ENCODE measurements around the gene ZNF516. TPM values are rescaled to one million over a fixed set of nuclear protein-coding genes. Genes with fewer than 3 reads are reported as not detected.
A peak's percentile ranks its signal among the peaks of the same experiment; 100 is the strongest.

The ZNF516 gene
- total and polyA plus RNA-seq, 2 of the 13 experiments (the other 11 are each of a cell fraction or from before 2014, with no cell fraction given): 16.6 to 18.7 TPM

- no peak for TF ChIP-seq GATA4 (IDR thresholded peaks at IDR 0.05; ENCODE audit: borderline replicate concordance, low read depth)
- no peak for TF ChIP-seq ZMYM4 (CRISPR knock-in tag; IDR thresholded peaks at IDR 0.05)
- TF ChIP-seq MBD4 (IDR thresholded peaks at IDR 0.05; ENCODE audit: borderline replicate concordance, low read length): no peak
- peak; percentile 32 for TF ChIP-seq HNRNPLL (IDR thresholded peaks at IDR 0.05; ENCODE audit: low read depth, low read length, poor library complexity, severe bottlenecking)
- no peak for TF ChIP-seq RBFOX2 (IDR thresholded peaks at IDR 0.05; ENCODE audit: low read depth, low read length)
- no peak for TF ChIP-seq RXRA (CRISPR knock-in tag; IDR thresholded peaks at IDR 0.05)
- TF ChIP-seq PRPF4 (IDR thresholded peaks at IDR 0.05; ENCODE audit: low read depth, low read length, poor library complexity, severe bottlenecking): no peak
- TF ChIP-seq PITX1 (CRISPR knock-in tag; IDR thresholded peaks at IDR 0.05): no peak
- TF ChIP-seq, protein P1, sequence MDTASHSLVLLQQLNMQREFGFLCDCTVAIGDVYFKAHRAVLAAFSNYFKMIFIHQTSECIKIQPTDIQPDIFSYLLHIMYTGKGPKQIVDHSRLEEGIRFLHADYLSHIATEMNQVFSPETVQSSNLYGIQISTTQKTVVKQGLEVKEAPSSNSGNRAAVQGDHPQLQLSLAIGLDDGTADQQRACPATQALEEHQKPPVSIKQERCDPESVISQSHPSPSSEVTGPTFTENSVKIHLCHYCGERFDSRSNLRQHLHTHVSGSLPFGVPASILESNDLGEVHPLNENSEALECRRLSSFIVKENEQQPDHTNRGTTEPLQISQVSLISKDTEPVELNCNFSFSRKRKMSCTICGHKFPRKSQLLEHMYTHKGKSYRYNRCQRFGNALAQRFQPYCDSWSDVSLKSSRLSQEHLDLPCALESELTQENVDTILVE (CRISPR knock-in tag; IDR thresholded peaks at IDR 0.05): no peak; the same call in 1 of the 2 replicates
- peak; percentile 44; the same call in 1 of the 2 replicates for TF ChIP-seq KMT2A (CRISPR knock-in tag; IDR thresholded peaks at IDR 0.05)
- TF ChIP-seq ZNF33A (CRISPR knock-in tag; IDR thresholded peaks at IDR 0.05; ENCODE audit: borderline replicate concordance): no peak
- no peak for TF ChIP-seq GATAD2A (CRISPR knock-in tag; IDR thresholded peaks at IDR 0.05)
- no peak for TF ChIP-seq ZNF839 (CRISPR knock-in tag; IDR thresholded peaks at IDR 0.05; ENCODE audit: borderline replicate concordance)
- TF ChIP-seq ZNF792 (CRISPR knock-in tag; IDR thresholded peaks at IDR 0.05): no peak
- no peak for TF ChIP-seq DNMT3B (CRISPR knock-in tag; conservative IDR thresholded peaks at IDR 0.05)
- no peak for TF ChIP-seq ZNF558 (CRISPR knock-in tag; IDR thresholded peaks at IDR 0.05; ENCODE audit: borderline replicate concordance)
- TF ChIP-seq ZBED4 (CRISPR knock-in tag; IDR thresholded peaks at IDR 0.05; ENCODE audit: borderline replicate concordance): no peak
- TF ChIP-seq MEIS1 (CRISPR knock-in tag; IDR thresholded peaks at IDR 0.05; ENCODE audit: borderline replicate concordance): no peak
- TF ChIP-seq NR2C2 (CRISPR knock-in tag; IDR thresholded peaks at IDR 0.05; ENCODE audit: borderline replicate concordance): peak; percentile 6; the same call in 1 of the 2 replicates
- TF ChIP-seq ZNF883 (CRISPR knock-in tag; IDR thresholded peaks at IDR 0.05; ENCODE audit: not compliant biosample characterization): no peak
- TF ChIP-seq ZNF12 (CRISPR knock-in tag; IDR thresholded peaks at IDR 0.05): no peak
- TF ChIP-seq ZNF501 (CRISPR knock-in tag; IDR thresholded peaks at IDR 0.05): no peak
- peak; percentile 35; the same call in 1 of the 2 replicates for TF ChIP-seq ZFY (CRISPR knock-in tag; IDR thresholded peaks at IDR 0.05)
- TF ChIP-seq ZNF570 (CRISPR knock-in tag; IDR thresholded peaks at IDR 0.05; ENCODE audit: borderline replicate concordance): no peak
- no peak for TF ChIP-seq ZNF44 (CRISPR knock-in tag; IDR thresholded peaks at IDR 0.05)
- no peak for TF ChIP-seq ARID2 (CRISPR knock-in tag; IDR thresholded peaks at IDR 0.05; ENCODE audit: borderline replicate concordance)
These were observed 1.3 kb upstream of the ZNF516 start (continued) for GRCh38 chr18:76496194-76496890.
